HL-60 (cell line): ENCODE results near the gene WDR7.

Experiments
- DNase-seq, 2 experiments: peaks; one replicate each; pipeline ENCODE4 v3.0.0-alpha.2; 2010 to 2020; ENCODE audit warnings: low read depth in 1 of 2, low spot score in 1 of 2
- H3K27ac ChIP-seq: fragments of 250-450 bp; sonication (Bioruptor Pico); replicated peaks from 2 replicates; pipeline ENCODE4 v1.5.1; 2020; ENCODE audit warnings: mild to moderate bottlenecking, moderate library complexity
- H3K27me3 ChIP-seq: fragments of 250-450 bp; sonication (Bioruptor Pico); 2 replicates; pipeline ENCODE4 v1.5.1; 2021; ENCODE audit warnings: mild to moderate bottlenecking, moderate library complexity; ENCODE audit not compliant: insufficient read depth, poor library complexity, severe bottlenecking
- H3K4me3 ChIP-seq: replicated peaks from 2 replicates; pipeline ENCODE4 v1.5.1; 2011; ENCODE audit warnings: mild to moderate bottlenecking, control low read depth, low read length; ENCODE audit not compliant: insufficient read depth
- GABPA ChIP-seq: IDR thresholded peaks from 2 replicates; pipeline ENCODE4 v1.6.1; 2012; ENCODE audit warnings: low read depth
- POLR2AphosphoS5 ChIP-seq: IDR thresholded peaks from 2 replicates; pipeline ENCODE4 v1.6.1; 2012; ENCODE audit warnings: low read depth
- SPI1 ChIP-seq: IDR thresholded peaks from 2 replicates; pipeline ENCODE4 v1.6.1; 2012; ENCODE audit warnings: low read depth, mild to moderate bottlenecking, borderline replicate concordance
- TF ChIP-seq, protein P1 (sequence below): IDR thresholded peaks from one replicate; pipeline ENCODE4 v1.5.1; 2011; ENCODE audit warnings: low read length, control low read depth, inconsistent platforms; ENCODE audit not compliant: insufficient read depth
- TF ChIP-seq, protein P2 (sequence below): IDR thresholded peaks from 2 replicates; pipeline ENCODE4 v1.6.1; 2012; ENCODE audit warnings: low read depth; ENCODE audit not compliant: insufficient replicate concordance

WDR7 gene

DNA sequence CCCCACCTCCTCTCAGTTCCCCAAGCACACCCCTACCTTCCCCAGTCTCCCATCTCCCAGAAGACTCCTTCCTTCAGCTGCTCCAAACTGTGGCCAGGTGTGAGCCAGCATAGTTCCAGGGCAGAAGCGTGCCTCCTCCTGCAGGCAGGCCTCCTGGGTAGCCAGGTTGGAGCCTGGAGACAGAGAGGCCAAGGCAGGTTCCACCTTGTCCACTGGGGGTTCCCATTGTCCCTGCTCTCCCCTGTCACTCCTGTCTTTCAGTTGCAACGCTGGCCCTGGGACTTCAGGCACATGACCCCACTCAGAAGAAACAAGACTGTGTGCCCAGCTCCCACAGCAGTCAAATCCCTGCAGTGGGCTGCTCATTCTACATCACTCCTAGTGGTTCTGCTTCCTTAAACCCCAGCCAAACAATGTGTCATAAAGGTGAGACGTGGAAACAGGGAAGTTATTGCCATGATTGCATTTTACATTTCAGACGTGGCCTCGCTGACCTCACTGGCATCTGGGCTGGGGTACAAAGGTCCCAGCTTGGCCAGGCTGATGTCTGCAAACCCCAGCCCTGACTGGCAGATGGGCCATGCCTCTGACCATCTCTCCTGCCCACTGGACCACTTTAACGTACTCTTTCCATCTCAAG lies 399.3 kb downstream of the WDR7 start:
- Histone ChIP-seq H3K27ac (no peak overlapping the region), H3K27me3 (no peaks in the 10 kb centered on the region), H3K4me3 (no peak overlapping the region)
- no peak for DNase-seq
- TF ChIP-seq GABPA (no peak), SPI1 (no peak), POLR2AphosphoS5 (no peak)
- TF ChIP-seq, protein P1, sequence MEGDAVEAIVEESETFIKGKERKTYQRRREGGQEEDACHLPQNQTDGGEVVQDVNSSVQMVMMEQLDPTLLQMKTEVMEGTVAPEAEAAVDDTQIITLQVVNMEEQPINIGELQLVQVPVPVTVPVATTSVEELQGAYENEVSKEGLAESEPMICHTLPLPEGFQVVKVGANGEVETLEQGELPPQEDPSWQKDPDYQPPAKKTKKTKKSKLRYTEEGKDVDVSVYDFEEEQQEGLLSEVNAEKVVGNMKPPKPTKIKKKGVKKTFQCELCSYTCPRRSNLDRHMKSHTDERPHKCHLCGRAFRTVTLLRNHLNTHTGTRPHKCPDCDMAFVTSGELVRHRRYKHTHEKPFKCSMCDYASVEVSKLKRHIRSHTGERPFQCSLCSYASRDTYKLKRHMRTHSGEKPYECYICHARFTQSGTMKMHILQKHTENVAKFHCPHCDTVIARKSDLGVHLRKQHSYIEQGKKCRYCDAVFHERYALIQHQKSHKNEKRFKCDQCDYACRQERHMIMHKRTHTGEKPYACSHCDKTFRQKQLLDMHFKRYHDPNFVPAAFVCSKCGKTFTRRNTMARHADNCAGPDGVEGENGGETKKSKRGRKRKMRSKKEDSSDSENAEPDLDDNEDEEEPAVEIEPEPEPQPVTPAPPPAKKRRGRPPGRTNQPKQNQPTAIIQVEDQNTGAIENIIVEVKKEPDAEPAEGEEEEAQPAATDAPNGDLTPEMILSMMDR, result no peak
- TF ChIP-seq, protein P2, sequence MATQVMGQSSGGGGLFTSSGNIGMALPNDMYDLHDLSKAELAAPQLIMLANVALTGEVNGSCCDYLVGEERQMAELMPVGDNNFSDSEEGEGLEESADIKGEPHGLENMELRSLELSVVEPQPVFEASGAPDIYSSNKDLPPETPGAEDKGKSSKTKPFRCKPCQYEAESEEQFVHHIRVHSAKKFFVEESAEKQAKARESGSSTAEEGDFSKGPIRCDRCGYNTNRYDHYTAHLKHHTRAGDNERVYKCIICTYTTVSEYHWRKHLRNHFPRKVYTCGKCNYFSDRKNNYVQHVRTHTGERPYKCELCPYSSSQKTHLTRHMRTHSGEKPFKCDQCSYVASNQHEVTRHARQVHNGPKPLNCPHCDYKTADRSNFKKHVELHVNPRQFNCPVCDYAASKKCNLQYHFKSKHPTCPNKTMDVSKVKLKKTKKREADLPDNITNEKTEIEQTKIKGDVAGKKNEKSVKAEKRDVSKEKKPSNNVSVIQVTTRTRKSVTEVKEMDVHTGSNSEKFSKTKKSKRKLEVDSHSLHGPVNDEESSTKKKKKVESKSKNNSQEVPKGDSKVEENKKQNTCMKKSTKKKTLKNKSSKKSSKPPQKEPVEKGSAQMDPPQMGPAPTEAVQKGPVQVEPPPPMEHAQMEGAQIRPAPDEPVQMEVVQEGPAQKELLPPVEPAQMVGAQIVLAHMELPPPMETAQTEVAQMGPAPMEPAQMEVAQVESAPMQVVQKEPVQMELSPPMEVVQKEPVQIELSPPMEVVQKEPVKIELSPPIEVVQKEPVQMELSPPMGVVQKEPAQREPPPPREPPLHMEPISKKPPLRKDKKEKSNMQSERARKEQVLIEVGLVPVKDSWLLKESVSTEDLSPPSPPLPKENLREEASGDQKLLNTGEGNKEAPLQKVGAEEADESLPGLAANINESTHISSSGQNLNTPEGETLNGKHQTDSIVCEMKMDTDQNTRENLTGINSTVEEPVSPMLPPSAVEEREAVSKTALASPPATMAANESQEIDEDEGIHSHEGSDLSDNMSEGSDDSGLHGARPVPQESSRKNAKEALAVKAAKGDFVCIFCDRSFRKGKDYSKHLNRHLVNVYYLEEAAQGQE, result no peak

DNA sequence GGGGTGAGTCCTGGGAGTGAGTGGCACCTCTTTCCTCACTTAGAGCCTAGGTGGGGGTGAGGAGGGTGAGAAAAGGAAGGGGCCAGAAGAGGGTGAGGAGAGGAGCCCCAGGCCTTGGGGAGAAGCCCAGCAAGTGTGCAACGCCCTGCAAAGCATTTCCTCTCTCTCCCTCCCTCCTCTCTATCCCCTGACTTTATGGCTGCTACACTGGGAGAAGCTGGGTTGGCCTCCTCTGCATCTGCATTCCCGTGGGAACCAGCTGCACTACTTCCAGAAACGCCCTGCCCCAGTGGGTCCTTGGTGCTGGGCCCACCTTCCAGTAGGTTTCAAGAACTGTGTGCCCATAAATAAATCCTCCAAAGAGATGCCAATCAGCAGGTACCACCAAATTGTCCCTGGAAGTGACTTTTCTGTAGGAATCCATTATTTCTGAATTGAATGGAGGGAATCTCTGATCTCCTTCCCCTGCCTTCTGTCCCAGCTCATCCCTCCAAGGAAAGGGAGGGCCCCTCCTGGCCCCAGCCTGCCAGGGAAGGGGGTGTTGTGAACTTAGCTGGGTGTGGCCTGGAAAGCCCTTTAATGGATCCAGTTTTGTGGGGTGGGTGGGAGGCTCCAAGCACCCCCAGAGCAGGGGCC lies 400.0 kb downstream of the WDR7 start:
- Histone ChIP-seq H3K27ac (no peak overlapping the region), H3K27me3 (no peaks in the 10 kb centered on the region), H3K4me3 (no peak overlapping the region)
- no peak for TF ChIP-seq GABPA
- TF ChIP-seq, protein P2, result no peak
- TF ChIP-seq, protein P1, result no peak
- TF ChIP-seq SPI1, result no peak
- TF ChIP-seq POLR2AphosphoS5, result no peak
- DNase-seq, result no peak

DNA sequence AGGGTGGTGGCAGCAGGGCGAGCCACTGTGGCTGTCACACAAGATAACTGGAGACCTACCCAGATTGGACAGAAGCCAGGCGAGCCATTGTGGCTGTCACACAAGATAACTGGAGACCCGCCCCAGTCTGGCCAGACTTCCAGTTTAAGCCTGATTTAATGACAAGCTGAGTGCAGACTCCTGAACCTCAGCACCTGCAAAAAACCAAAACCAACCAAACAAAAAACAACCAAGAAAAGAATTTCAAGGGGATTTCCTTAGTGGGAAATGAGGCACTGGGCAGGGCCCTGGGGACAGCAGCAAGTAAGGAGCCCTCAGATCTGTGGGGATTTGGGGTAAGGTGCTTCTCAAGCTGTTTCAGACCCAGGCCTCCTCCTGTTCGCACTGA lies 400.5 kb downstream of the WDR7 start:
- no peak for DNase-seq
- Histone ChIP-seq H3K27me3 (no peaks in the 10 kb centered on the region), H3K27ac (no peak overlapping the region), H3K4me3 (no peak overlapping the region)
- TF ChIP-seq GABPA (no peak), POLR2AphosphoS5 (no peak), SPI1 (no peak)
- TF ChIP-seq, protein P1, result no peak
- TF ChIP-seq, protein P2, result no peak
